Measurements from ENCODE around the gene SORBS2.

- TF ChIP-seq CTCF (IDR thresholded peaks at IDR 0.05): no peak
- TF ChIP-seq EP300 (IDR thresholded peaks at IDR 0.05; ENCODE audit: low read depth): no peak
Observed at GRCh38 chr4:185749858-185750257, 62.1 kb downstream of the SORBS2 start.

All from transverse colon (tissue), 3 donors.